Embryonic facial prominence (tissue), 1 donor: ENCODE measurements around the gene GPR63.

Experiments used
- DNase-seq: peaks from one replicate; pipeline ENCODE4 v3.0.0-alpha.2; 2016; ENCODE audit errors: extremely low spot score

The GPR63 gene

GRCh38 chr6:96760153-96760687 is 77.1 kb downstream of the GPR63 start:
- no peak for DNase-seq

- no peak for DNase-seq
These were observed 82.2 kb downstream of the GPR63 start for GRCh38 chr6:96755096-96755495.

DNA sequence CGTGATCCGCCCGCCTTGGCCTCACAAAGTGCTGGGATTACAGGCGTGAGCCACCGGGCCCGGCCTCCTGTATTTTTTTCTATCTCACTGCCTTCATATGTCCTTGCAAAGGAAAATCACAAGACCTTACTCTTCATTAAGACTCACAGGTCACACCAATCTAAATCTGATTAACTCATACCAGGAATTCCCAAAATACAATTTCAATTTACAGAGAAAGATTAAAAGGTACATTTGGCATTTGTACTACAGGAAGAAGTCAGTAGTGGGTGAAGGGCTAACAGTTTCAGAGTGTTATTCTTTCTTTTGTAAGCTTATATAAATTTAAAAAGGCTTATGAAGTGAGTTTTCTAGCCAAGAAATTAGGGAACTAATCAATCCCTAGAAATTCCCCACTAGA is 87.4 kb downstream of the GPR63 start:
- no peak for DNase-seq
